22Rv1 (cell line): ENCODE results near the gene CORIN.

ENCODE experiments used
- ZFX ChIP-seq: fragments of 450-650 bp; IDR thresholded peaks from 2 replicates; pipeline ENCODE4 v1.6.1; 2017; ENCODE audit warnings: antibody characterized with exemption, borderline replicate concordance
- TF ChIP-seq, protein P1 (sequence below): fragments of 450-650 bp; IDR thresholded peaks from 2 replicates; pipeline ENCODE4 v1.5.1; 2017; ENCODE audit warnings: mild to moderate bottlenecking

DNA sequence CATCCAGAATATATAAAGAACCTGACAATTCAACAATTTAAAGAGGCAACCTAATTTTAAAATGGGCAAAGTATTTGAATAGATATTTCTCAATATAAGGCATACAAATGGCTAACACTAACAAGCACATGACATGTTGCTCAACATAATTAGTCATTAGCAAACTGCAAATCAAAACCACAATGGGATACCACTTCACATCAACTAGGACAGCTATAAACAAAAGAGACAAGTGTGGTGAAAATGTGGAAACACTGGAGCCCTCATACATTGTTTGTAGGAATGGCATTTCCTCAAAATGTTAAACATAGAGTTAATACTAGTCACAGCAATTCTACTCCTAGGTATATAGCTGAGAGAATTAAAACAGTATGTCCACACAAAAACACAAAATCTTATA is 96.7 kb downstream of the CORIN start:
- TF ChIP-seq, protein P1, sequence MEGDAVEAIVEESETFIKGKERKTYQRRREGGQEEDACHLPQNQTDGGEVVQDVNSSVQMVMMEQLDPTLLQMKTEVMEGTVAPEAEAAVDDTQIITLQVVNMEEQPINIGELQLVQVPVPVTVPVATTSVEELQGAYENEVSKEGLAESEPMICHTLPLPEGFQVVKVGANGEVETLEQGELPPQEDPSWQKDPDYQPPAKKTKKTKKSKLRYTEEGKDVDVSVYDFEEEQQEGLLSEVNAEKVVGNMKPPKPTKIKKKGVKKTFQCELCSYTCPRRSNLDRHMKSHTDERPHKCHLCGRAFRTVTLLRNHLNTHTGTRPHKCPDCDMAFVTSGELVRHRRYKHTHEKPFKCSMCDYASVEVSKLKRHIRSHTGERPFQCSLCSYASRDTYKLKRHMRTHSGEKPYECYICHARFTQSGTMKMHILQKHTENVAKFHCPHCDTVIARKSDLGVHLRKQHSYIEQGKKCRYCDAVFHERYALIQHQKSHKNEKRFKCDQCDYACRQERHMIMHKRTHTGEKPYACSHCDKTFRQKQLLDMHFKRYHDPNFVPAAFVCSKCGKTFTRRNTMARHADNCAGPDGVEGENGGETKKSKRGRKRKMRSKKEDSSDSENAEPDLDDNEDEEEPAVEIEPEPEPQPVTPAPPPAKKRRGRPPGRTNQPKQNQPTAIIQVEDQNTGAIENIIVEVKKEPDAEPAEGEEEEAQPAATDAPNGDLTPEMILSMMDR = no peak
- no peak for TF ChIP-seq ZFX
